ENCODE data around the gene RBM33.
"Not testable (repeated sequence)": the region's sequence is repeated elsewhere in the genome, so short reads cannot be mapped to it uniquely, and the experiment has no call there.

RBM33 gene

GRCh38 chr7:155663937-155664336, 19.5 kb downstream of the RBM33 start:
- DNase-seq, result no peak

- DNase-seq, result no peak
Measured at GRCh38 chr7:155665079-155665956, 20.9 kb downstream of the RBM33 start.

- DNase-seq, result peak; percentile 70
Measured at GRCh38 chr7:155665957-155666287, 21.5 kb downstream of the RBM33 start.

GRCh38 chr7:155667241-155667829, 22.9 kb downstream of the RBM33 start:
- DNase-seq, result no peak

- DNase-seq, result no peak
Measured at GRCh38 chr7:155669717-155670505, 25.4 kb downstream of the RBM33 start.

GRCh38 chr7:155670521-155670920, 26.1 kb downstream of the RBM33 start:
- no peak for DNase-seq

GRCh38 chr7:155674556-155674955, 30.1 kb downstream of the RBM33 start:
- no peak for DNase-seq

GRCh38 chr7:155676052-155676451, 31.6 kb downstream of the RBM33 start:
- DNase-seq, result peak; percentile 18

GRCh38 chr7:155677688-155678087, 33.2 kb downstream of the RBM33 start:
- no peak for DNase-seq

- no peak for DNase-seq
Measured at GRCh38 chr7:155680124-155680523, 35.7 kb downstream of the RBM33 start.

GRCh38 chr7:155680864-155681263, 36.4 kb downstream of the RBM33 start:
- no peak for DNase-seq

- DNase-seq, result no peak
Measured at GRCh38 chr7:155681663-155682062, 37.2 kb downstream of the RBM33 start.

- DNase-seq, result no peak
Measured at GRCh38 chr7:155682484-155682883, 38.0 kb downstream of the RBM33 start.

GRCh38 chr7:155683098-155683497, 38.6 kb downstream of the RBM33 start:
- no peak for DNase-seq

- DNase-seq, result no peak
Measured at GRCh38 chr7:155683714-155684113, 39.3 kb downstream of the RBM33 start.

- no peak for DNase-seq
Measured at GRCh38 chr7:155684543-155684942, 40.1 kb downstream of the RBM33 start.

- DNase-seq, result no peak
Measured at GRCh38 chr7:155685070-155685790, 40.8 kb downstream of the RBM33 start.

- DNase-seq, result no peak
Measured at GRCh38 chr7:155685791-155686160, 41.3 kb downstream of the RBM33 start.

- DNase-seq, result not testable (repeated sequence)
Measured at GRCh38 chr7:155686620-155687324, 42.3 kb downstream of the RBM33 start.

GRCh38 chr7:155688237-155688636, 43.8 kb downstream of the RBM33 start:
- not testable (repeated sequence) for DNase-seq

GRCh38 chr7:155690655-155691054, 46.2 kb downstream of the RBM33 start:
- DNase-seq, result not testable (repeated sequence)

- DNase-seq, result no peak
Measured at GRCh38 chr7:155692317-155692716, 47.9 kb downstream of the RBM33 start.
